Hematopoietic multipotent progenitor cell treated with erythropoietin and hydrocortisone succinate and interleukin-3 and kit ligand, for 17 days (in vitro differentiated cells): ENCODE results near the gene FRMPD2.
"Not testable (repeated sequence)": the region's sequence is repeated elsewhere in the genome, so short reads cannot be mapped to it uniquely, and the experiment has no call there.

Experiments used
- DNase-seq: peaks from one replicate; pipeline ENCODE4 v3.0.0-alpha.2; 2015; ENCODE audit warnings: low spot score

Gene FRMPD2

GRCh38 chr10:48289501-48290238 lies 15.2 kb upstream of the FRMPD2 start:
- DNase-seq: peak; percentile 34

DNA sequence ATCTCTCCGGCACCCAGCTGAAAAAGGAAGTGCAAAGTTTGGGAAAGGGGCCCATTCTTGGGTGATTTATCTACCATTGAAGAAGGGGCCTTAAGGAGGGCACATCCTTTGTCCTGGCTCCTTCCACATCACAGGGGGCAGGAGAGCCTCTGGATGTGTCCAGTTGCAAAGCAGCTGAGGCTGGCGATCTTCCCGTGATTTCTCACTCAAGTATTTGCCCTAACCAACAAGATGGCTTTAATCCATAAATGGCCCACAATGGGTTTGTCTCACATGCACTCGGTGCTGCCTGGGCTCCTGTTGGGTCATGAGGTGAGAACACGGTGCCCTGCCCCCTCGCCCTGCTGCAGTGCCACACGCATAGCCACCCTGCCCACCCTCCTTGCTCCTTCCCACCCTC lies 14.2 kb upstream of the FRMPD2 start:
- no peak for DNase-seq

- DNase-seq: no peak
These were observed 13.2 kb upstream of the FRMPD2 start for GRCh38 chr10:48287417-48288391.

GRCh38 chr10:48286356-48286755 lies 11.9 kb upstream of the FRMPD2 start:
- no peak for DNase-seq

DNA sequence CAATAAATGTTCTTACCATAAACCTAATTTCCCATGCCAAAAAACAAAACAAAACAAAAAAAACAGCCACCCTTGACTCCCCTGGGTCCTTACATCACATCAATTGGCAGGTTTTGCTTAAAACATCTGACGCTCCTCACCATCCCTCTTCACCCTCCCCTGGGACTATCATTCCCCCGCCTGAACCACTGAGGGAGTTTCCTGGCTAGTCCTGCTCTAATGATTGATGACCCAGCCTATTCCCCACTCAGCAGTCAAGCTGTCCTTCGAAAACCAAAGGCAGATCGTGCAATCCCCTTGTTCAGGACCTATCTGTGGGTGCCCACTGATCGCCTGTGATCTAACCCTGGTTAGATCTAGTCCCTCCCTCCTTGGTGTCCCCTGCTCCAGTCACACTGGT lies 11.2 kb upstream of the FRMPD2 start:
- DNase-seq: no peak

GRCh38 chr10:48284811-48285210 lies 10.3 kb upstream of the FRMPD2 start:
- no peak for DNase-seq

GRCh38 chr10:48284002-48284546 lies 9.6 kb upstream of the FRMPD2 start:
- no peak for DNase-seq

DNA sequence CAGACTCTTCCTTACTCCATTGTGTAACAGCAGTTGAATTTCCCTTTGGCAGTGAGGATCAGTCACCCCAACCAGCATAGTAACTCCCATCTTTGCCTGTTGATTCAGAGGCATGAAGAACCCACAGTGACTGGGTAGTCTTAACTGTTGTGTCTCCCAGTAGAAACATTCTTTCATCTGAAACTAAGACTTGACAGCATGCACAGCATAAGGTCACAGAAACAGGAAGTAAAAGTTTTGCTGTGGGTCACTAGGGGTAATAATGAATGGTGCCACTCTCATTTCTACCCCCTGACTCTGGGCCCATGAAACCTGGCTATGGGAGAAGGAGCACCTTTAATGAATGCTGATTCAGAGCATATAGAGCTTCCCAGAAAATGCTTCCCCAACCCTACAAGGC lies 8.3 kb upstream of the FRMPD2 start:
- no peak for DNase-seq

- DNase-seq: not testable (repeated sequence)
These were observed 7.2 kb upstream of the FRMPD2 start for GRCh38 chr10:48281697-48282096.

GRCh38 chr10:48279081-48279751 lies 4.7 kb upstream of the FRMPD2 start:
- no peak for DNase-seq

DNA sequence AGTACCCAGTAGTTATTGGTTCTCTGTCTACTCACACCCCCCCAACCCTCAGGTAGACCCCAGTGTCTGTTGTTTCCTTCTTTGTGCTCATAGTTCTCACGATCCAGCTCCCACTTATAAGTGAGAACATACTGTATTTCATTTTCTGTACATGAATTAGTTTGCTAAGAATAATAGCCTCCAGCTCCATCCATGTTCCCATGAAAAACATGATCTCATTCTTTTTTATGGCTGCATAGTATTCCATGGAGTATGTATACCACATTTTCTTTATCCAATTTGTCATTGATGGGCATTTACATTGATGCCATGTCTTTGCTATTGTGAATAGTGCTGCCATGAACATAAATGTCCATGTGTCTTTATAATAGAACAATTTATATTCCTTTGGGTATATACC lies 2.6 kb upstream of the FRMPD2 start:
- DNase-seq: no peak

- DNase-seq: no peak
These were observed 755 bp downstream of the FRMPD2 start for GRCh38 chr10:48273741-48274140.

GRCh38 chr10:48272682-48273081 lies 1.8 kb downstream of the FRMPD2 start:
- DNase-seq: no peak

DNA sequence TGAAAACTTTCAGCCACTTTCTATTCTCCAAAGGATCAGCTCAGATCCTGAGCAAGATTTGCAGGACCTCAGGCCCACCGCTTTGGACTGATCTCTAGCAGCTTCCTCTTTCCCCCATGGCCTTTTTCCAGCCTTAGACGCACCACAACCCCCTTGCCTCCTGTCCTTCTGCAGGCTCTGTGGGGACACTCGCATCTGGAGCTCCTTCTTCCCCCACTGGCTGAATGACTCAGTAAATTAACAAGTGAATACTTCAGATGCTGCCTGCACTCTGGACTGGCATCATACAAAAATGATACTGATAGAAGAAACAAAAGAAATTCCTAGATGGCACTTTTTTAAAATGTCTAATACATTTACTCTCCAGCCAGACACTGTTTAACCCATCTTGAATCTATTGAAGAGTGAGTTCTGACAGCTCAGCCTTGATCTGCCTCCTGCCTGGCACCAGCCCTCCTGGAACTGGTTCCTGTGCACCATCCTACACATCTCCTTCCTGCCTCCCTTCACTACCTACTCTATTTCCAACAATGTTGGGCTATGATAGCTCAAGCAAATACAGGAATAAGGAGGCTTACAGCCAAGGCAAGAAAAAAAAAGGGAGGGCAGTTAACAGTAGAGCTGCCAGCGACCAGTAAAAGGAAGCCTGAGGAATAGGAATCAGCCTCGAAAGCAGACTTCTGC lies 3.3 kb downstream of the FRMPD2 start:
- no peak for DNase-seq

- DNase-seq: no peak
These were observed 8.0 kb downstream of the FRMPD2 start for GRCh38 chr10:48266528-48266927.

- no peak for DNase-seq
These were observed 16.4 kb downstream of the FRMPD2 start for GRCh38 chr10:48258105-48258504.

DNA sequence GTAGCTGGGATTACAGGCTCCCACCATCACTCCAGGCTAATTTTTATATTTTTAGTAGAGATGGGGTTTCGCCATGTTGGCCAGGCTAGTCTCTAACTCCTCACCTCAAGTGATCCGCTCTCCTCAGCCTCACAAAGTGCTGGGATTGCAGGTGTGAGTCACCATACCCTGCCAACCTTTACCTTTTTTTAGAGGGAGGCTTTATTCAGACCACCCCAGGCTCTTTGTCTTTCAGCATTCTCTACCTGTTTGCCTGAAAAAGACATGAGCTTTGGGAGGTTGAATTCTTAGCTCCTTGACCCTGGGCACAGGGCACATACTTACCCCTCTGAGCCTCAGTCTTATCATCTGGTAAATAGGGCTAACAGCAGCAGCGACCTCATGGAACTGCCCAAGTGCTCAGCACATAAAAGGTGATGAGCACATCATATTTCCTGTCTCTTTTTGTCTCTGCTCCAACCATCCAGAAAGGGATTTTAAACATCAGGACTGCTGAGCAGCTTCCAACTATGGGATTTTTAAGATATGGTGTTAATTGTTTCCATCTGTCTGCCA lies 17.0 kb downstream of the FRMPD2 start:
- DNase-seq: no peak

- no peak for DNase-seq
These were observed 18.8 kb downstream of the FRMPD2 start for GRCh38 chr10:48255722-48256121.

DNA sequence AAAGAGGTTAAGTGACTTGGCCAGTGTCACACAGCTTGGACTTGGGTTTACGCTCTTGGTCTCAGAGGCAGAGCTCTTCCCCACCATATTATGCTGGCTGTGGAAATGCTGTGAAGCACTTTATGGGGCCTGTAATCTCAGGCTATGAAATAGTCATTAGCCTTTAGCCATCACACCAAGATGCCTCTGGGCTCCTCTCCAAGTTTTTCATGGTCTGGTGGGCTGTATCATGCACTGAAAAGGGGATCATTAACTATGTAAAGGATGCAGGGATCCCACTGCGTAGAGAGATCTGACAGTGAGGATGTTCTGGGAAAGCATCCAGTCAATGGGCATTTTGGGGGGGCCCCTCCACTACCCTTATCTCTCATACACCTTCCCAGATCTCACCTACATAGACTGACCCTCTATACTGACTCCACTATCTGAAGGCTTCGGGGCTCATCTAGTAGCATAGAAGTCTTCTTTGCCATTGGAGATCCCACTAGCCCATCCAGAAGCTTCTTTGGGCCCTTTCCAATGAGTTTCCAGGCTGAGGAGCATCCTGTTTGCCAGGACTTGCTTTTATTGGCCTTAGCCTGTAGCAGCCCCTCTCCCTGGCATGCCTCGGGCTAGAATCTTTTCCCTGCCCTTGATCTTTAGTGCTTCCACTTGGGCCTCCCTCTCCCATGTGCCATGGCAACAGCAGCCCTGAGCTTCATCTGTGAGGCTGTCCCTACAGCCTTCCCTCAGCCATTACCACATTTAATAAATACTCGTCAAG lies 19.6 kb downstream of the FRMPD2 start:
- DNase-seq: no peak

DNA sequence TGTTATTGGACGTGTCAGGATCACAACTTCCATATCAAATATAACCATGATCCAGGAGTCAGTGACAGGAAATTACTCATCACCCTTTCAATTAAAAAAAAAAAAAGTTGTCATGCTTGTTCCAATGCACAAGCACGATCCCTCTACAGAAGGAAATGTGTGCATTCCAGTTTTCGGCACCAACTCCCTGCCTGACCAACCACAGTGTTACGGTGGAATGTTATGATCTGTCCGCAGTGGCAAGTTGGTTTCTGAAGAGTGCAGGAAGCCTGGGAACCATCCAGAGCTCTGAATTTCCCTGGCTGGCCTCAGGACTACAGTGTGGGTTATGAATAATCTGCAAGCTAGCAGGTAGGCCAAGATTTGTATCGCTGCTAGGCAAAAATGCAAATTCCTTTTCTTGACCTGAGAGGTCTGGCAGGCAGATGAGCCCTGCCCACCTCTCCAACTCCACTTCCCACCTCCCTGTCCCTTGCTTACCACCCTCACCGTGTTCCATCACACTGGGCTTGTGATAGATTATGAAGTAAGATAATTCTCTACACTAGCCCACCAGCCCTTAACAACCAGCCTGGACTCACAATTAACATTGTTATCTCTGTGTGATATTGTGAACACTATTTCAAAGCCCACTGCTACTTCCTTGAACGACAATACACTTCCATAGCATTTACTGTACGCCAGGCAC lies 20.4 kb downstream of the FRMPD2 start:
- no peak for DNase-seq
